Body of pancreas (tissue), 4 donors: Measurements from ENCODE around the gene SLC19A1.

Source experiments
- CTCF ChIP-seq, 7 experiments: fragments of 450-650 bp in 4 of 7; fragments of 200-600 bp in 3 of 7; sonication (generic) in 3 of 7; IDR thresholded peaks; one replicate each; pipeline ENCODE4 v1.5.1; 2016 to 2019; ENCODE audit warnings: antibody characterized with exemption in 7 of 7
- POLR2A ChIP-seq, 3 donors: fragments of 450-650 bp; IDR thresholded peaks; one replicate each; pipeline ENCODE4 v1.6.1; 2016; ENCODE audit warnings: antibody characterized with exemption in 3 of 3, mild to moderate bottlenecking in 2 of 3

GRCh38 chr21:45478115-45478801 lies 64.0 kb downstream of the SLC19A1 start:
- peak; percentile 63 to 83 (median 74) for TF ChIP-seq CTCF (IDR thresholded peaks at IDR 0.05)
- TF ChIP-seq POLR2A (IDR thresholded peaks at IDR 0.05) = no peak
